HepG2 (cell line): Measurements from ENCODE around the gene ARHGAP21. TPM values are rescaled to one million over a fixed set of nuclear protein-coding genes. Genes with fewer than 3 reads are reported as not detected.

Source experiments
- ATAC-seq: fragments of 200-7000 bp; cut with Tn5 transposase; 3 replicates; pipeline ENCODE4 v1.9.1; 2020; ENCODE audit warnings: mild to moderate bottlenecking, moderate library complexity
- BruUV-seq: library from RNA; stranded (reverse); fragments of 400-500 nt; replicated peaks from 2 replicates; lab custom pipeline; 2021; lab: Mats Ljungman, UMichigan
- CTCF ChIA-PET: fragments of 300-600 bp; formaldehyde crosslinking; extraction: SDS; loops from one replicate; lab custom pipeline; 2021; ENCODE audit warnings: low total read pairs, inconsistent platforms, low intra/inter-chr PET ratio; lab: Yijun Ruan, JAX
- POLR2A ChIA-PET: fragments of 350-600 bp; sonication (Branson Sonifier 250); formaldehyde crosslinking; loops from one replicate; lab custom pipeline; 2020; ENCODE audit warnings: antibody characterized with exemption, inconsistent platforms; lab: Yijun Ruan, JAX
- DNase-seq: peaks from one replicate; pipeline ENCODE4 v3.0.0-alpha.2; 2015; ENCODE audit warnings: low spot score
- FAIRE-seq: peaks from 3 replicates; lab custom pipeline; 2011; peaks lifted over from hg19 to GRCh38; lab: Jason Lieb, UNC
- H2AFZ ChIP-seq: one replicate; pipeline ENCODE4 v1.6.1; 2011; ENCODE audit warnings: low read length, inconsistent platforms
- H3K27ac ChIP-seq: fragments of 300-600 bp; 3 replicates; pipeline ENCODE4 v1.8.0; 2011; ENCODE audit warnings: mixed run types, mild to moderate bottlenecking, mixed read lengths, low read length, inconsistent platforms; ENCODE audit not compliant: insufficient read depth; ENCODE audit errors: extremely low read length
- H3K27me3 ChIP-seq, 2 experiments: fragments of 200-600 bp in 1 of 2; 2 replicates in 1 of 2; 3 replicates in 1 of 2; pipeline versions ENCODE4 v1.6.0 to v1.8.0; 2011; ENCODE audit warnings: low read length in 2 of 2, mild to moderate bottlenecking in 2 of 2, moderate library complexity in 2 of 2, inconsistent platforms in 1 of 2; ENCODE audit not compliant: insufficient read depth in 2 of 2, control insufficient read depth in 1 of 2
- H3K36me3 ChIP-seq, 2 experiments: fragments of 200-600 bp in 1 of 2; replicated peaks in 1 of 2; 2 replicates in 1 of 2; 3 replicates in 1 of 2; pipeline versions ENCODE4 v1.5.1 to v1.8.0; 2011; ENCODE audit warnings: low read length in 2 of 2, inconsistent platforms in 1 of 2; ENCODE audit not compliant: insufficient read depth in 2 of 2, control insufficient read depth in 1 of 2
- H3K4me1 ChIP-seq: 2 replicates; pipeline ENCODE4 v1.5.1; 2012; ENCODE audit warnings: low read length, inconsistent platforms; ENCODE audit not compliant: insufficient read depth
- H3K4me2 ChIP-seq: 2 replicates; pipeline ENCODE4 v1.6.0; 2011; ENCODE audit warnings: low read depth, low read length, inconsistent platforms
- H3K4me3 ChIP-seq, 3 experiments: fragments of 200-600 bp in 1 of 3; sonication (generic), shearing (Covaris generic) in 1 of 3; replicated peaks in 1 of 3; 2 replicates each; pipeline ENCODE4 v1.5.1; 2011 to 2016; ENCODE audit warnings: low read length in 3 of 3, inconsistent platforms in 2 of 3, low read depth in 2 of 3, mild to moderate bottlenecking in 2 of 3, control low read depth in 1 of 3, mixed read lengths in 1 of 3; ENCODE audit not compliant: insufficient read depth in 1 of 3
- H3K79me2 ChIP-seq: one replicate; pipeline ENCODE4 v1.6.1; 2011; ENCODE audit warnings: low read length, inconsistent platforms; ENCODE audit not compliant: insufficient read depth
- H3K9ac ChIP-seq: 2 replicates; pipeline ENCODE4 v1.6.0; 2011; ENCODE audit warnings: mild to moderate bottlenecking, low read depth, low read length, inconsistent platforms; ENCODE audit not compliant: insufficient read depth
- H3K9me3 ChIP-seq: 2 replicates; pipeline ENCODE4 v1.5.1; 2012; ENCODE audit warnings: mild to moderate bottlenecking, low read length
- H4K20me1 ChIP-seq: 2 replicates; pipeline ENCODE4 v1.6.0; 2011; ENCODE audit warnings: inconsistent platforms, mild to moderate bottlenecking, low read length, moderate library complexity; ENCODE audit not compliant: insufficient read depth
- ATF3 ChIP-seq: sonication (generic); formaldehyde crosslinking; IDR thresholded peaks from 2 replicates; pipeline ENCODE4 v1.4.0; 2020; ENCODE audit warnings: missing genetic modification reagents
- CBX2 ChIP-seq, 2 experiments: fragments of 200-600 bp in 1 of 2; sonication (generic); formaldehyde crosslinking in 1 of 2; IDR thresholded peaks; 2 replicates each; pipeline versions ENCODE4 v1.7.0 to v1.8.1; 2018 to 2022; ENCODE audit warnings: low read depth in 2 of 2, low read length in 1 of 2, mild to moderate bottlenecking in 1 of 2, missing genetic modification reagents in 1 of 2
- HMGXB4 ChIP-seq, 2 experiments: sonication (generic) in 1 of 2; formaldehyde crosslinking in 1 of 2; IDR thresholded peaks; 2 replicates each; pipeline versions ENCODE4 v1.4.0 to v1.6.1; 2018 to 2020; ENCODE audit warnings: missing genetic modification reagents in 2 of 2, borderline replicate concordance in 1 of 2, low read depth in 1 of 2, mild to moderate bottlenecking in 1 of 2, missing biosample characterization in 1 of 2
- TOPORS ChIP-seq: sonication (generic); formaldehyde crosslinking; IDR thresholded peaks from 2 replicates; pipeline ENCODE4 v1.8.0; 2023; ENCODE audit warnings: mild to moderate bottlenecking, missing genetic modification reagents
- WGBS: methylation state at CpG from one replicate; pipeline ENCODE4 v1.1.6; 2017; ENCODE audit warnings: low lambda C conversion rate; 5-methylcytosine and 5-hydroxymethylcytosine counted together
- in situ Hi-C: cut with HindIII; loops from 2 replicates; pipeline ENCODE4 v1.10.0; 2017; ENCODE audit warnings: low pct_unique_long_range_greater_than_20kb; ENCODE audit not compliant: extremely low pct_ligation_motif_present
- intact Hi-C: fragments of 100-400 bp; cut with micrococcal nuclease; formaldehyde crosslinking; loops from one replicate; pipeline ENCODE4 v1.10.0; 2022; ENCODE audit not compliant: unreplicated experiment
- polyA plus RNA-seq, 8 experiments: library from polyadenylated mRNA; depleted of rRNA in 3 of 8; stranded (reverse) in 7 of 8; unstranded in 1 of 8; fragments of >200 nt; fragmentation: Illumina TruSeq in 4 of 8; extraction: Trizol in 4 of 8; gene quantifications; 2 replicates each; pipeline versions ENCODE4 v1.2.1 to v1.2.3, GENCODE V29; 2011 to 2016; ENCODE audit warnings: low read depth in 4 of 8, missing spikeins in 1 of 8, mixed read lengths in 1 of 8; ENCODE audit not compliant: insufficient read depth in 1 of 8
- total RNA-seq, 5 experiments: library from RNA; depleted of rRNA; stranded (reverse); fragments of >200 nt; fragmentation: Illumina TruSeq; extraction: Trizol; gene quantifications; 2 replicates each; pipeline ENCODE4 v1.2.3, GENCODE V29; 2016; ENCODE audit warnings: low read depth in 1 of 5
- TF ChIP-seq, protein P1 (sequence below): sonication (generic); formaldehyde crosslinking; IDR thresholded peaks from 2 replicates; pipeline ENCODE4 v1.9.0; 2021; ENCODE audit warnings: missing genetic modification reagents, borderline replicate concordance

The ARHGAP21 gene
- total and polyA plus RNA-seq, 2 of the 13 experiments (the other 11 are each of a cell fraction or from before 2014, with no cell fraction given): 23.9 to 26.6 TPM

DNA sequence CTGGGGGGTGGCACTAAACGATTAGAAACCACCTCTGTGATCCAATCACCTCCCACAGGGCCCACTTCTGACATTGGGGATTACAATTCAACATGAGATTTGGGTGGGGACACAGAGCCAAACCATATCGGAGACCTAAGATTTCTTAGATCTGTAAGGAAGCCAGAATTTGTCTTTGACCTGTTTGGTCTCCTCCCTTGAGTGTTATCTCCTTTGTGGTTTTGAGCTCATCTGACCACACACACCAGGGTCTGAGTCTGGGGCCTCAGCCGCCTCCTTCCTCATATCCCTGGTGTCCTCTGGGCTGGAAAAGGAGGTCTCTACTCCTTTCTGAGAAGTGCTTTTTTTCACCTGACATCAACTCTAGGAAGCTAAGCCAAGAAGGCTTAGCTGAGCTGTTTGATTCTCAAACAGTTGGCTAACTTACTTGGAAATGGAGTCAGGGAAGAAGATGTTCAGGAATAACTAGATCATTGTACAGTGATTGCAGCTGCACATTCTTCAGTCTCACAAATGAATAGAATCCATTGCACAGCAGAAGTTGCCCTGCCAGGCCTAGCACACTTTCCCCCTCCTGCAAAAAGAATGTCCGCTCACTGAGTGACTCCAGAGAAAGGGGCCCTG is 167.4 kb downstream of the ARHGAP21 start:
- TF ChIP-seq ATF3 (CRISPR knock-in tag): no peak
- TF ChIP-seq TOPORS (CRISPR knock-in tag): no peak
- TF ChIP-seq CBX2 (IDR thresholded peaks at IDR 0.05; ENCODE audit: low read depth, low read length): no peak
- TF ChIP-seq CBX2 (CRISPR knock-in tag; IDR thresholded peaks at IDR 0.05; ENCODE audit: low read depth): no peak
- TF ChIP-seq, protein P1, sequence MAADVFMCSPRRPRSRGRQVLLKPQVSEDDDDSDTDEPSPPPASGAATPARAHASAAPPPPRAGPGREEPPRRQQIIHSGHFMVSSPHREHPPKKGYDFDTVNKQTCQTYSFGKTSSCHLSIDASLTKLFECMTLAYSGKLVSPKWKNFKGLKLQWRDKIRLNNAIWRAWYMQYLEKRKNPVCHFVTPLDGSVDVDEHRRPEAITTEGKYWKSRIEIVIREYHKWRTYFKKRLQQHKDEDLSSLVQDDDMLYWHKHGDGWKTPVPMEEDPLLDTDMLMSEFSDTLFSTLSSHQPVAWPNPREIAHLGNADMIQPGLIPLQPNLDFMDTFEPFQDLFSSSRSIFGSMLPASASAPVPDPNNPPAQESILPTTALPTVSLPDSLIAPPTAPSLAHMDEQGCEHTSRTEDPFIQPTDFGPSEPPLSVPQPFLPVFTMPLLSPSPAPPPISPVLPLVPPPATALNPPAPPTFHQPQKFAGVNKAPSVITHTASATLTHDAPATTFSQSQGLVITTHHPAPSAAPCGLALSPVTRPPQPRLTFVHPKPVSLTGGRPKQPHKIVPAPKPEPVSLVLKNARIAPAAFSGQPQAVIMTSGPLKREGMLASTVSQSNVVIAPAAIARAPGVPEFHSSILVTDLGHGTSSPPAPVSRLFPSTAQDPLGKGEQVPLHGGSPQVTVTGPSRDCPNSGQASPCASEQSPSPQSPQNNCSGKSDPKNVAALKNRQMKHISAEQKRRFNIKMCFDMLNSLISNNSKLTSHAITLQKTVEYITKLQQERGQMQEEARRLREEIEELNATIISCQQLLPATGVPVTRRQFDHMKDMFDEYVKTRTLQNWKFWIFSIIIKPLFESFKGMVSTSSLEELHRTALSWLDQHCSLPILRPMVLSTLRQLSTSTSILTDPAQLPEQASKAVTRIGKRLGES: no peak
- no peak for TF ChIP-seq HMGXB4 (CRISPR knock-in tag; IDR thresholded peaks at IDR 0.05; ENCODE audit: borderline replicate concordance in 1 of 2, low read depth in 1 of 2)
- TF ChIP-seq, all 625 proteins: peak for 0
- in situ Hi-C loops: loop anchor here (10.0 kb wide), 1 partner anchor 351 kb away; the partner anchor contains the start of gene KIAA1217
- 79% methylated on average over 4 of the region's 4 CpGs for WGBS
- H3K36me3 ChIP-seq: no peaks in the 10 kb centered on the region
- H3K27ac ChIP-seq: no peak overlapping the region
- H3K27me3 ChIP-seq: no peaks in the 10 kb centered on the region
- H3K4me1 ChIP-seq: peaks cover 42% of the 10 kb centered on the region
- ChIA-PET POLR2A (interaction anchor here (1.0 to 1.1 kb wide), 2 partner anchors 14 to 45 kb away, joined by 3 to 6 read pairs; no protein-coding TSS in a partner anchor), CTCF (interaction anchor here (0.7 to 1.9 kb wide), 5 partner anchors 38 to 562 kb away, joined by 3 to 11 read pairs (median 4); no protein-coding TSS in a partner anchor)
- FAIRE-seq: no peak
- H3K4me2 ChIP-seq: peak overlapping the region; percentile 44; the same call in 1 of the 2 replicates
- no peak overlapping the region; the same call in 1 of the 2 replicates for H3K9ac ChIP-seq
- H3K79me2 ChIP-seq: no peaks in the 10 kb centered on the region
- no peak for DNase-seq
- H4K20me1 ChIP-seq: no peaks in the 10 kb centered on the region
- no peak overlapping the region for H3K4me3 ChIP-seq
- no peak for ATAC-seq
- no peak overlapping the region for H2AFZ ChIP-seq
- H3K9me3 ChIP-seq: no peaks in the 10 kb centered on the region
- intact Hi-C loops: loop anchor here (5.0 to 10.0 kb wide), 3 partner anchors 54 to 564 kb away; no protein-coding TSS in a partner anchor
- BruUV-seq: no TSS peak
